H9 (cell line): ENCODE results near the gene NPTXR. TPM values are rescaled to one million over a fixed set of nuclear protein-coding genes. Genes with fewer than 3 reads are reported as not detected.

ENCODE experiments used
- DNase-seq: peaks from one replicate; pipeline ENCODE4 v3.0.0-alpha.2; 2017
- H2AFZ ChIP-seq: one replicate; pipeline ENCODE4 v1.6.1; 2013; ENCODE audit warnings: mild to moderate bottlenecking, low read length, control low read depth, moderate library complexity
- H2AK5ac ChIP-seq: 2 replicates; pipeline ENCODE4 v1.6.1; 2013; ENCODE audit warnings: low read length, control low read depth, mixed read lengths; ENCODE audit not compliant: insufficient read length
- H2BK120ac ChIP-seq: one replicate; pipeline ENCODE4 v1.6.1; 2013; ENCODE audit warnings: low read depth, mild to moderate bottlenecking, low read length, control low read depth, inconsistent platforms; ENCODE audit not compliant: poor library complexity, severe bottlenecking
- H2BK12ac ChIP-seq: 2 replicates; pipeline ENCODE4 v1.6.1; 2013; ENCODE audit warnings: low read length, control low read depth, mixed read lengths, low read depth; ENCODE audit not compliant: insufficient read length
- H2BK15ac ChIP-seq: 2 replicates; pipeline ENCODE4 v1.6.1; 2013; ENCODE audit warnings: low read depth, low read length, control low read depth
- H2BK20ac ChIP-seq: one replicate; pipeline ENCODE4 v1.6.1; 2013; ENCODE audit warnings: low read depth, mild to moderate bottlenecking, low read length, control low read depth, inconsistent platforms; ENCODE audit not compliant: poor library complexity, severe bottlenecking
- H2BK5ac ChIP-seq: 2 replicates; pipeline ENCODE4 v1.6.1; 2013; ENCODE audit warnings: low read length, control low read depth, mixed read lengths; ENCODE audit not compliant: insufficient read length
- H3K14ac ChIP-seq: 2 replicates; pipeline ENCODE4 v1.6.1; 2013; ENCODE audit warnings: low read length, control low read depth; ENCODE audit not compliant: insufficient read depth
- H3K18ac ChIP-seq: 2 replicates; pipeline ENCODE4 v1.6.1; 2013; ENCODE audit warnings: low read depth, mild to moderate bottlenecking, mixed read lengths, low read length, control low read depth; ENCODE audit not compliant: insufficient read length
- H3K23ac ChIP-seq: 2 replicates; pipeline ENCODE4 v1.6.1; 2013; ENCODE audit warnings: low read length, control low read depth, mixed read lengths, low read depth; ENCODE audit not compliant: insufficient read length
- H3K23me2 ChIP-seq: 2 replicates; pipeline ENCODE4 v1.6.1; 2013; ENCODE audit warnings: low read depth, mild to moderate bottlenecking, mixed read lengths, low read length, control low read depth; ENCODE audit not compliant: insufficient read length, poor library complexity, severe bottlenecking
- H3K27ac ChIP-seq: 2 replicates; pipeline ENCODE4 v1.5.1; 2013; ENCODE audit warnings: low read length, control low read depth, mixed read lengths, low read depth; ENCODE audit not compliant: insufficient read length
- H3K27me3 ChIP-seq: 2 replicates; pipeline ENCODE4 v1.6.1; 2013; ENCODE audit warnings: low read length, control low read depth, inconsistent platforms; ENCODE audit not compliant: insufficient read depth
- H3K4ac ChIP-seq: 2 replicates; pipeline ENCODE4 v1.6.1; 2013; ENCODE audit warnings: low read depth, mild to moderate bottlenecking, control low read depth, inconsistent platforms, low read length, moderate library complexity
- H3K4me1 ChIP-seq: 2 replicates; pipeline ENCODE4 v1.6.1; 2013; ENCODE audit warnings: low read length, control low read depth, inconsistent platforms; ENCODE audit not compliant: insufficient read depth
- H3K4me2 ChIP-seq: 2 replicates; pipeline ENCODE4 v1.6.1; 2013; ENCODE audit warnings: low read length, control low read depth, mixed read lengths; ENCODE audit not compliant: insufficient read length, insufficient read depth
- H3K56ac ChIP-seq: 2 replicates; pipeline ENCODE4 v1.6.1; 2013; ENCODE audit warnings: low read depth, mild to moderate bottlenecking, mixed read lengths, low read length, control low read depth; ENCODE audit not compliant: insufficient read length
- H3K79me1 ChIP-seq: 2 replicates; pipeline ENCODE4 v1.6.1; 2013; ENCODE audit warnings: low read depth, mild to moderate bottlenecking, moderate library complexity, low read length, control low read depth, inconsistent platforms; ENCODE audit not compliant: insufficient read depth, poor library complexity, severe bottlenecking
- H3K79me2 ChIP-seq: 2 replicates; pipeline ENCODE4 v1.6.1; 2013; ENCODE audit warnings: low read length, control low read depth, inconsistent platforms; ENCODE audit not compliant: insufficient read depth
- H3K9ac ChIP-seq: 2 replicates; pipeline ENCODE4 v1.6.1; 2013; ENCODE audit warnings: low read length, control low read depth, mixed read lengths; ENCODE audit not compliant: insufficient read length; ENCODE audit errors: extremely low read depth
- H3K9me3 ChIP-seq: one replicate; pipeline ENCODE4 v1.6.1; 2013; ENCODE audit warnings: low read depth, low read length, inconsistent platforms; ENCODE audit not compliant: control insufficient read depth
- H3T11ph ChIP-seq: one replicate; pipeline ENCODE4 v1.6.1; 2013; ENCODE audit warnings: mild to moderate bottlenecking, low read length, control low read depth, inconsistent platforms
- H4K20me1 ChIP-seq: one replicate; pipeline ENCODE4 v1.6.1; 2013; ENCODE audit not compliant: control insufficient read depth, insufficient read length, insufficient read depth
- H4K5ac ChIP-seq: 2 replicates; pipeline ENCODE4 v1.6.1; 2013; ENCODE audit warnings: low read depth, mild to moderate bottlenecking, mixed read lengths, low read length, control low read depth; ENCODE audit not compliant: insufficient read length
- H4K8ac ChIP-seq: replicated peaks from 2 replicates; pipeline ENCODE4 v1.6.1; 2013; ENCODE audit warnings: low read length, control low read depth, mixed read lengths, low read depth; ENCODE audit not compliant: insufficient read length
- H4K91ac ChIP-seq: 2 replicates; pipeline ENCODE4 v1.6.1; 2013; ENCODE audit warnings: low read depth, mild to moderate bottlenecking, moderate library complexity, mixed read lengths, low read length, control low read depth; ENCODE audit not compliant: insufficient read length
- H3K27ac Mint-ChIP-seq, 3 experiments: 2 replicates in 2 of 3; 3 replicates in 1 of 3; pipeline ENCODE4 v1.8.0; 2020 to 2021; ENCODE audit warnings: mixed read lengths in 3 of 3, mild to moderate bottlenecking in 1 of 3, moderate library complexity in 1 of 3
- H3K27me3 Mint-ChIP-seq: 2 replicates; pipeline ENCODE4 v1.8.0; 2021; ENCODE audit warnings: low read depth, mild to moderate bottlenecking, moderate library complexity, mixed read lengths
- H3K36me3 Mint-ChIP-seq, 3 experiments: 2 replicates in 2 of 3; 3 replicates in 1 of 3; pipeline ENCODE4 v1.8.0; 2020 to 2021; ENCODE audit warnings: low read depth in 3 of 3, mixed read lengths in 3 of 3; ENCODE audit not compliant: insufficient read depth in 1 of 3
- H3K4me1 Mint-ChIP-seq, 2 experiments: 2 replicates each; pipeline ENCODE4 v1.8.0; 2020; ENCODE audit warnings: mixed read lengths in 2 of 2
- H3K4me3 Mint-ChIP-seq, 2 experiments: 2 replicates in 1 of 2; 3 replicates in 1 of 2; pipeline ENCODE4 v1.8.0; 2020 to 2021; ENCODE audit warnings: mild to moderate bottlenecking in 2 of 2, mixed read lengths in 2 of 2, moderate library complexity in 1 of 2
- H3K9me3 Mint-ChIP-seq, 2 experiments: 2 replicates in 1 of 2; 3 replicates in 1 of 2; pipeline ENCODE4 v1.8.0; 2020; ENCODE audit warnings: mild to moderate bottlenecking in 2 of 2, mixed read lengths in 2 of 2, moderate library complexity in 1 of 2
- CTCF ChIP-seq: fragments of 200-600 bp; sonication (generic); conservative IDR thresholded peaks from 3 replicates; pipeline ENCODE4 v1.8.0; 2021; ENCODE audit warnings: antibody characterized with exemption, mild to moderate bottlenecking
- WGBS: extraction: QIAGEN DNeasy Blood & Tissue Kit; methylation state at CpG from one replicate; pipeline ENCODE4 v1.1.7; 2013; ENCODE audit warnings: missing lambda C conversion rate, low lambda C conversion rate, mixed read lengths; ENCODE audit not compliant: insufficient read length; ENCODE audit errors: extremely low coverage; 5-methylcytosine and 5-hydroxymethylcytosine counted together
- total RNA-seq: library from RNA; stranded (reverse); gene quantifications from 2 replicates; pipeline ENCODE4 v1.2.1, GENCODE V29; 2021

NPTXR gene
- total RNA-seq, 1 experiment from 2014 or later, result 8.1 TPM

- no peak overlapping the region for H2AFZ ChIP-seq
Measured at GRCh38 chr22:38882972-38883622, 39.3 kb upstream of the NPTXR start.

More at GRCh38 chr22:38882972-38883622, 39.3 kb upstream of the NPTXR start:
- Histone ChIP-seq H3K4me2 (no peak overlapping the region), H4K8ac (no peak overlapping the region), H3K9me3 (no peaks in the 10 kb centered on the region), H3K14ac (no peak overlapping the region), H3K23ac (no peak overlapping the region), H4K20me1 (no peaks in the 10 kb centered on the region), H3K23me2 (no peaks in the 10 kb centered on the region), H3K79me2 (no peaks in the 10 kb centered on the region), H2AK5ac (no peak overlapping the region), H4K5ac (no peak overlapping the region), H3K27me3 (no peaks in the 10 kb centered on the region), H3K9ac (no peak overlapping the region), H3K56ac (no peak overlapping the region), H3K4me1 (no peaks in the 10 kb centered on the region), H2BK120ac (no peak overlapping the region), H2BK15ac (no peak overlapping the region), H2BK5ac (no peak overlapping the region), H3T11ph (no peak overlapping the region), H2BK20ac (no peak overlapping the region), H3K27ac (no peak overlapping the region), H2BK12ac (no peak overlapping the region), H3K4ac (no peak overlapping the region), H3K18ac (no peak overlapping the region), H4K91ac (no peak overlapping the region), H3K79me1 (no peaks in the 10 kb centered on the region)
- H3K36me3 Mint-ChIP-seq, result no peaks in the 10 kb centered on the region; a peak in 1 of 7 replicates
- WGBS, result no CpG with 5 or more reads among the region's 9 CpGs
- H3K9me3 Mint-ChIP-seq, result peaks cover 0 to 3% of the 10 kb centered on the region in 2 experiments; a peak in 2 of 5 replicates
- H3K27ac Mint-ChIP-seq, result no peak overlapping the region; a peak in 1 of 7 replicates
- H3K4me3 Mint-ChIP-seq, result no peak overlapping the region
- peaks cover 2 to 7% of the 10 kb centered on the region in 2 experiments; a peak in 1 of 4 replicates for H3K4me1 Mint-ChIP-seq
- H3K27me3 Mint-ChIP-seq, result peaks cover 23% of the 10 kb centered on the region
- no peak for DNase-seq
- no peak for TF ChIP-seq CTCF
